Nucleus accumbens (tissue), 56 donors: ENCODE results near the gene SNX9.
A peak's percentile ranks its signal among the peaks of the same experiment; 100 is the strongest.
"Not testable (repeated sequence)": the region's sequence is repeated elsewhere in the genome, so short reads cannot be mapped to it uniquely, and the experiment has no call there.

ENCODE experiments used
- DNase-seq, 56 donors: peaks; one replicate each; lab custom pipeline; 2025; lab: John Stamatoyannopoulos, UW

The SNX9 gene

GRCh38 chr6:157823001-157823527 lies at the start of gene SNX9:
Gene SNX9 (plus strand): TSS chr6:157823246. CDS start chr6:157823435, 189 bp downstream.
- DNase-seq = peak in 44 of 56 donors; percentile 21 to 78 (median 53)

GRCh38 chr6:157773248-157773773 lies 49.7 kb upstream of the SNX9 start:
- DNase-seq = no peak

GRCh38 chr6:157774153-157775135 lies 48.6 kb upstream of the SNX9 start:
- DNase-seq = peak in 18 of 56 donors; percentile 9 to 64 (median 41)

GRCh38 chr6:157775376-157775775 lies 47.7 kb upstream of the SNX9 start:
- no peak for DNase-seq

GRCh38 chr6:157777344-157777743 lies 45.7 kb upstream of the SNX9 start:
- no peak for DNase-seq

- no peak for DNase-seq
Measured at GRCh38 chr6:157778719-157779118, 44.3 kb upstream of the SNX9 start.

- peak in 1 of 56 donors; percentile 32 for DNase-seq
Measured at GRCh38 chr6:157779705-157780604, 43.1 kb upstream of the SNX9 start.

- no peak for DNase-seq
Measured at GRCh38 chr6:157785636-157786035, 37.4 kb upstream of the SNX9 start.

- DNase-seq = no peak
Measured at GRCh38 chr6:157786221-157786620, 36.8 kb upstream of the SNX9 start.

GRCh38 chr6:157787080-157787479 lies 36.0 kb upstream of the SNX9 start:
- DNase-seq = no peak

- no peak for DNase-seq
Measured at GRCh38 chr6:157788180-157788579, 34.9 kb upstream of the SNX9 start.

GRCh38 chr6:157789297-157789696 lies 33.7 kb upstream of the SNX9 start:
- DNase-seq = no peak

GRCh38 chr6:157789861-157790260 lies 33.2 kb upstream of the SNX9 start:
- no peak for DNase-seq

- DNase-seq = no peak
Measured at GRCh38 chr6:157790548-157791160, 32.4 kb upstream of the SNX9 start.

GRCh38 chr6:157791450-157791849 lies 31.6 kb upstream of the SNX9 start:
- no peak for DNase-seq

- no peak for DNase-seq
Measured at GRCh38 chr6:157792671-157793070, 30.4 kb upstream of the SNX9 start.

- not testable (repeated sequence) for DNase-seq
Measured at GRCh38 chr6:157794012-157794411, 29.0 kb upstream of the SNX9 start.

- DNase-seq = no peak
Measured at GRCh38 chr6:157795841-157796240, 27.2 kb upstream of the SNX9 start.

- no peak for DNase-seq
Measured at GRCh38 chr6:157798851-157799250, 24.2 kb upstream of the SNX9 start.

GRCh38 chr6:157799561-157799960 lies 23.5 kb upstream of the SNX9 start:
- not testable (repeated sequence) for DNase-seq
